Fibroblast of villous mesenchyme (primary cell): ENCODE data around the gene GRB10. TPM values are rescaled to one million over a fixed set of nuclear protein-coding genes. Genes with fewer than 3 reads are reported as not detected.

Source experiments
- DNase-seq: peaks from one replicate; pipeline ENCODE4 v3.0.0-alpha.2; 2010; ENCODE audit warnings: low read depth
- H3K4me3 ChIP-seq: 2 replicates; pipeline ENCODE4 v1.5.1; 2011; ENCODE audit warnings: low read depth, mild to moderate bottlenecking, low read length
- total RNA-seq: library from RNA; depleted of rRNA; stranded (reverse); fragments of >200 nt; gene quantifications from 2 replicates; pipeline ENCODE4 v1.2.3, GENCODE V29; 2012
- TF ChIP-seq, protein P1 (sequence below): IDR thresholded peaks from 2 replicates; pipeline ENCODE4 v1.5.1; 2012; ENCODE audit warnings: low read depth, mild to moderate bottlenecking, low read length; ENCODE audit not compliant: insufficient read depth

GRB10 gene
- total RNA-seq, 1 donor = 23.3 TPM

DNA sequence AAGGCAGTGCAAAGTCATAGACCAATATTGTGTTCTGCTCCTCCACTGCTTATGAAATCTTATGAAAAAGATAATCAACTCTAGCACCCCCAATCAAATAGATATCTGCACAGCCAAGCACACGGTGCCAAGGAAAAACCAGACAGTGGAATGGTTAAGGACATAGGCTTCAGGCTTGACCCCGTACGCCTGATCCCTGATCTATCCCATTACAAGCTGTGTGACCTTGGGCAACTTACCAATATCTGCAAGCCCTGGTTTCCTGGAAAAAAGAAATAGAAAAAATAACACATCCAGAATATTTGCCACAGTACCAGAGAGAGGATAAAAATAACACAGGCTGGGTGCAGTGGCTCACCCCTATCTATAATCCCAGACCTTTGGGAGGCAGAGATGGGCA lies 56.9 kb downstream of the GRB10 start:
- TF ChIP-seq, protein P1, sequence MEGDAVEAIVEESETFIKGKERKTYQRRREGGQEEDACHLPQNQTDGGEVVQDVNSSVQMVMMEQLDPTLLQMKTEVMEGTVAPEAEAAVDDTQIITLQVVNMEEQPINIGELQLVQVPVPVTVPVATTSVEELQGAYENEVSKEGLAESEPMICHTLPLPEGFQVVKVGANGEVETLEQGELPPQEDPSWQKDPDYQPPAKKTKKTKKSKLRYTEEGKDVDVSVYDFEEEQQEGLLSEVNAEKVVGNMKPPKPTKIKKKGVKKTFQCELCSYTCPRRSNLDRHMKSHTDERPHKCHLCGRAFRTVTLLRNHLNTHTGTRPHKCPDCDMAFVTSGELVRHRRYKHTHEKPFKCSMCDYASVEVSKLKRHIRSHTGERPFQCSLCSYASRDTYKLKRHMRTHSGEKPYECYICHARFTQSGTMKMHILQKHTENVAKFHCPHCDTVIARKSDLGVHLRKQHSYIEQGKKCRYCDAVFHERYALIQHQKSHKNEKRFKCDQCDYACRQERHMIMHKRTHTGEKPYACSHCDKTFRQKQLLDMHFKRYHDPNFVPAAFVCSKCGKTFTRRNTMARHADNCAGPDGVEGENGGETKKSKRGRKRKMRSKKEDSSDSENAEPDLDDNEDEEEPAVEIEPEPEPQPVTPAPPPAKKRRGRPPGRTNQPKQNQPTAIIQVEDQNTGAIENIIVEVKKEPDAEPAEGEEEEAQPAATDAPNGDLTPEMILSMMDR = no peak
- no peak overlapping the region for H3K4me3 ChIP-seq
- no peak for DNase-seq

DNA sequence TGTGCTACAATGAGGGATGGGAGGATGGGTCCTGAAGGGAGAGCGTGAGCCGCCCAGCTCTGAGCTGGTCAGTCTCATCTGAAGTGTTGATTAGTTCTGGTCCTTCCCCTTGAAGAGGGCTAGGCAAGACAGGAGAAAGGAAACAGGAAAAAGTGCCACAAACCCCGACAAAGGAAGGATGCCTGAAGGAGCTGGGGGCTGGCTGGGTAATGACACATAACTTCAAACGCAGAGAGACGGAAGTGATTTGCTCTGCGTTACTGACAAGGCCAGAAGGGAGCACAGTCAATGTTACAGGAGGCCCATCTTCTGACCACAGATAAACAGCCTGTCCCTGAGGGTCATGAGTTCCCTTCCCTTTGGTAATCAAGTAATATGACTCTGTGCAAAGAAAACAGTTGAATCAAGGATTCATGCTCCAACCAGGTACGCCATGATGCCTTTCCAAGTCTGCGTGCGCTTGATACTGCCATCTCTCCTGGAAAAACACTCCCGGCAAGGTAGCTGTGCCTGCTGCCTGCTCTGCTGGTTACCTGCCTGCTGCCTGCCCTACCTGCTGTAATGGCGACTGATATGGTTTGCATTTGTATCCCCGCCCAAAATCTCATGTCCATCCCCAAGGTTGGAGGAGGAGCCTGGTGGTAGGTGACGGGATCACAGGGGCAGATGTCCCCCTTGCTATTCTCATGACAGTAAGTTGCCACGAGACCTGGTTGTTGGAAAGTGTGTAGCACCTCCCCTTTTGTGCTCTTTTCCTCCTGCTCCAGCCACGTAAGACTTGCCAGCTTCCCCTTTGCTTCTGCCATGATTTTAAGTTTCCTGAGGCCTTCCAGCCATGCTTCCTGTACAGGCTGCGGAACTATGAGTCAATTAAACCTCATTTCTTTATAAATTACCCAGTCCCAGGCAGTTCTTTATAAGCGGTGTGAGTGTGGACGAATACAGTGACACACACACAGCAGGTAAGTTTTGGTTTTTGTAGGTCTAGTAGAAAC lies 57.9 kb downstream of the GRB10 start:
- DNase-seq = no peak
- TF ChIP-seq, protein P1 = no peak
- no peak overlapping the region for H3K4me3 ChIP-seq

DNA sequence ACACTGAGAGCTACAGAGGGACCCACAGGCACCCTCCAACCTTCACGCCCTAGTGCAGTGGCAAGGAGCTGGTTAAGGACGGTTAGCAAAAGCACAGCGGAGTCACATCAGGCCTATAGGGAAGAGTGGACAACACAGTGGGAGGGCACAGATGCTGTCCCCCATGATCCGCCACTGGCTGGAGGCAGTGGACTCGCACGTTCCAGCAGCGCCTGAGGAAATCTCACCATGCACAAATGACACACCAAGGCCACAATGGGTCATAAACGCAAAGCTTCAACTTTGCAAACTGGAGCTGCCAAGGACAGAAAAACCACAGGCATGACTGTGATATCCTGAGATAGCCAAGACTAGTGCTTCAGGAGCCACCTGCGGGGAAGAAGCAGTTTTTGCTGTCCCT lies 58.8 kb downstream of the GRB10 start:
- DNase-seq = no peak
- TF ChIP-seq, protein P1 = no peak
- H3K4me3 ChIP-seq = no peak overlapping the region

DNA sequence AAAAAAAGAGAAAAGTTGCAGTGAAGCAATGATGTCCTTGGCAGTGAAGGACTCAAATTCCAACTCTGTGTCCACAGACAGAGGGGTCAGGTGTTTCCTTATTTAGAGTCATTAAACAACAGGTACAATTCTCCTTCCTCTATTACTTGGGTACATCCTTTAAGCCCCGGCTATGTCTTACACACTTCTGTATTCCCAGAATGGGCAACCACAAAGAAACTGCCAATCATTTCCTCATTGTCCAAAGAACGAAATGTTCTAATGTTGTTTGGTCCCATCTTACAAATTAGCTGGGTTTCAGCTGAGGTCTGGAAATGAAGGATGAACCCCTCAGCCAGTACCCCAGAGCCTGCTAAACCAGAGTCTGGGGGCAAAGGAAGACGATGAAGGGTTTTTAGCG lies 59.5 kb downstream of the GRB10 start:
- H3K4me3 ChIP-seq = no peak overlapping the region
- DNase-seq = no peak
- TF ChIP-seq, protein P1 = no peak

DNA sequence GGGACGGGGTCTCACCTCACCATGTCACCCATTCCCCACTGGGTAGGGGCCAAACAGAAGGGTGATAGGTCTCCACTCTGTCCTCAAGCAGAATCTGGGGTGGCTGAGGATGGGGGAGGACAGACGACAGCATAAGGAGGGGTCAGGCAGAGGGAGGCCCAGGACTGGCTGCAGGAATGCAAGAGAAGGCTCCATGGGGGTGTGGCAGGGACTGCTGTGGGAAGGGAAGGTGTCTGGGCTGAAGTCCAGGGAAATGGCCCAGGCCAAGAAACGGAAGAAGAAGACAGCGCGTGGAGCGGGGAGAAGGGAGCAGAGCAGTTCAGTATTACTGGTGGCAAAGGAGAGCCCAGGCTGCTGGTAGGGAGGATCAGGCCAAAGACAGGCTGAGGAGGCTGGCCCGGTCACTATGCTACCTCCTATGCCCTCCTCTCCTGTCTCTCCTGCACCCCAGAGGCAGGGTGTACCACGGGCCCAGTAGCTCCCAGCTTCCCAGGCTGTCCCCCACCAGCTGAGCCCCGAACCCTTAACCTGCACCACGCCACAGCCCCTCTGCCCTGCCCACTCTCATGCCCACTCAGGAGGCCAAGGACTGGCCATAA lies 60.9 kb downstream of the GRB10 start:
- no peak overlapping the region for H3K4me3 ChIP-seq
- TF ChIP-seq, protein P1 = no peak
- no peak for DNase-seq

DNA sequence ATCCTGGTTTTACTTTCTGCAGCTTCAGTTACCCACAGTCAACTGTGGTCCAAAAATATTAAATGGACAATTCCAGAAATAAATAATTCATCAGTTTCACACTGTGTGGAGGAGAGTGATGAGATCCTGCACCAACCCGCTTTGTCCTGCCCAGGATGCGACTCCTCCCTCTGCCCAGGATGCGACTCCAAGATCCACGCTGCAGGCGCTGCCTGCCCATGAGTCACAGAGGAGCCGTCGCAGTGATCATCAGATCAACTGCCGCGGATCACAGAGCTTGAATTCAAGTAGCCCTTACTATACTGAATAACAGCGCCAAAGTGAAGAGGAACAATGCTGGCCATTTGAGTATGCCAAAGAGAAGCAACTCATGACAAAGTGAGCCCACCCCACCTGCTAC lies 61.5 kb downstream of the GRB10 start:
- TF ChIP-seq, protein P1 = no peak
- DNase-seq = no peak

More for the DNA sequence above, 61.5 kb downstream of the GRB10 start:
- no peak overlapping the region for H3K4me3 ChIP-seq
